ENCODE data around the gene FHAD1.
A peak's percentile ranks its signal among the peaks of the same experiment; 100 is the strongest.

FHAD1 gene

DNA sequence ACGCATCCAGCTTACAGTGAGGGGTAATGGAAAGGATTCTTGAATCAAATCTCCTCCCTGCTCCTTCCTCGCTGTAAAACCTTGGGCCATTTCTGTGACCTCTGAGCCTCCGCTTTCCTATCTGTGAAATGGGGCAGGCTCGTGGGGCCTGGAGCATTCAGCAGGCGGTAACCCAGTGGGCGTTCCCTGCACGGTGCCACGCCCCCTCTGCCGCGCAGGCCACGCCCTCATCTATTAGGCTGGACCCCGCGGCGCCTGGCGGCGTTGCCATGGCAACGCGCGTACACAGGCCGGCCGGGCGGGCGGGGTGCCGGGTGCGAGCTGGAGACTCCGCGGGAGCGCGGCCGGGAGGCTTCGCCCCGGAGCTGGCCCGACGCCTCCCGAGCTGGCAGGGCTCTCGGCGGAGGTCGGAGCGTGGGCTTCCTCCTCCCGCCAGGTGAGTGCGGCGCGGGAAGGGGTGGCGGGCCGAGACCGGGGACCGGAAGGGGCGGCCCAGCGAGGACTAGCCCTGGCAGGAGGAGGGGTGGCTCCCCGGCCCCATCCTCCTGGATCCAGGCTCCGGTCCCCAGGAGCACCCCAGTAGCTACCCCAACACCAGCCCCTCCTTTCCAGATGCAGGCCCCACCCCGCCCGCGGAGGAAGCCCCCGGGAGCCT is at the start of gene FHAD1:
Gene FHAD1 (plus strand): TSS at position 264 of the 655 bp plus-strand sequence. CDS start 4,562 bp downstream, outside the sequence.
- Mint-ChIP-seq H3K27me3 (ENCODE audit: low read depth) (peaks cover 59% of the 10 kb centered on the region), H3K4me1 (ENCODE audit: low read depth) (peaks cover 31% of the 10 kb centered on the region), H3K9me3 (peaks cover 11% of the 10 kb centered on the region), H3K4me3 (peak within 1 kb of the TSS; percentile 66), H3K36me3 (ENCODE audit: low read depth) (no peaks in the 10 kb centered on the region), H3K27ac (peak within 1 kb of the TSS; percentile 23)
- peak; percentile 27 for DNase-seq (ENCODE audit: low spot score)

GRCh38 chr1:15197591-15198447 is 49.2 kb upstream of the FHAD1 start:
- H3K36me3 Mint-ChIP-seq (ENCODE audit: low read depth), result no peaks in the 10 kb centered on the region
- H3K27ac Mint-ChIP-seq, result no peak overlapping the region
- no peak overlapping the region for H3K4me3 Mint-ChIP-seq
- H3K9me3 Mint-ChIP-seq, result no peaks in the 10 kb centered on the region
- DNase-seq (ENCODE audit: low spot score), result no peak
- H3K27me3 Mint-ChIP-seq (ENCODE audit: low read depth), result no peaks in the 10 kb centered on the region
- H3K4me1 Mint-ChIP-seq (ENCODE audit: low read depth), result no peaks in the 10 kb centered on the region

- Mint-ChIP-seq H3K27me3 (ENCODE audit: low read depth) (no peaks in the 10 kb centered on the region), H3K36me3 (ENCODE audit: low read depth) (no peaks in the 10 kb centered on the region), H3K27ac (no peak overlapping the region), H3K4me1 (ENCODE audit: low read depth) (no peaks in the 10 kb centered on the region), H3K4me3 (no peak overlapping the region), H3K9me3 (no peaks in the 10 kb centered on the region)
- DNase-seq (ENCODE audit: low spot score), result no peak
Observed at GRCh38 chr1:15198684-15199083, 48.3 kb upstream of the FHAD1 start.

DNA sequence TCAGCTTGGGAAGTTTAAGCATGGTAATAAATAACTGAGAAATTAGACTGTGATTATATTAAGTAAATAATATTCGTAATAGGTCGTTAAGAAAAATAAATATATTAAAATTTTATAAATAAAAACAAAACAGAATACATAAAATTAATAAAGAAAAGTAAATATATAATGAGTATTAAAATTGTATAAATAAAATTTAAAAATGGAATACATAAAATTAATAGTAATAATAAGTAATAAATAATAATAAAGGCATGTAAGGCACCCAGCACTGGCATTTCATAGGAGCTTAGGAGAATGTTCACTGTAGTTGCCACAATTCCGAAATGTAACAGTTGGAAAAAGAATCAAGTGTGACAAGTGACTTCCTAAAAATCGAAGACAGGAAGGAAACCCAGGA is 45.8 kb upstream of the FHAD1 start:
- Mint-ChIP-seq H3K27me3 (ENCODE audit: low read depth) (no peaks in the 10 kb centered on the region), H3K36me3 (ENCODE audit: low read depth) (no peaks in the 10 kb centered on the region)

DNA sequence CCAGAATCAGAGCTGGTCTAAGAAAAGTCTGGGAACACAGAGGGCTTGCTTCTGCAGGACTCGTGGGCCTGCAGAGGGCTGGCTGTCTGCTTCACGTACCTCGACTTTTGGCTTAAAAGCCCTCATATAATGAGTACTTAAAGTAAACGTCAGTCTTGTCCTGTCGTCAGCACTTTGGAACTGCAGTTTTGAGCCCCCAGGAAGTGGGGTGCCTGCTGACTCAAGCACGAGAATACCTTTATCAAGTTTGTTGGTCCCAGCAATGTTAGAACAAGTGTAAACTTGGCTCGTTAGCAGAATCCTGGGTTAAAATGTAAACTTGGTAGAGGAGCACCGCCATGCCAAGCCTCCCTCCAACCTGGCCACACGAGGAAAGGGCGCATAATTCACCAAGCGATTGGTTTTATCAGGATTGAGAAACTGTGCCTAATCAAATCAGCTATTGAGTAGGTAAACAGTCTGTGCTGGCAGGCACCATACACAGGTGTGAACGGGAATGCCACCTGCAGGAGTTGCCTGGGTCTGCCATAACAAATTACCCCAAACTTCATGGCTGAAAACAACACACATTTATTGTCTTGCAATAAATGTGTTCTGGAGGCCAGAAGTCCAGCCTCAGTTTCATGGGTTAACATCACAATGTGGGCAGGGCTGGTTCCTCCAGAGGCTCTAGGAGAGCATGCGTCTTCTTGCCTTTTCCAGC is 45.0 kb upstream of the FHAD1 start:
- Mint-ChIP-seq H3K27me3 (ENCODE audit: low read depth) (no peaks in the 10 kb centered on the region), H3K4me1 (ENCODE audit: low read depth) (no peaks in the 10 kb centered on the region), H3K27ac (no peak overlapping the region), H3K36me3 (ENCODE audit: low read depth) (no peaks in the 10 kb centered on the region), H3K4me3 (no peak overlapping the region), H3K9me3 (no peaks in the 10 kb centered on the region)
- DNase-seq (ENCODE audit: low spot score), result no peak

More for the DNA sequence above, 45.8 kb upstream of the FHAD1 start:
- H3K9me3 Mint-ChIP-seq, result no peaks in the 10 kb centered on the region
- H3K4me3 Mint-ChIP-seq, result no peak overlapping the region
- DNase-seq (ENCODE audit: low spot score), result no peak
- H3K4me1 Mint-ChIP-seq (ENCODE audit: low read depth), result no peaks in the 10 kb centered on the region
- no peak overlapping the region for H3K27ac Mint-ChIP-seq

GRCh38 chr1:15204931-15205330 is 42.1 kb upstream of the FHAD1 start:
- no peak overlapping the region for H3K27ac Mint-ChIP-seq
- peaks cover 3% of the 10 kb centered on the region for H3K27me3 Mint-ChIP-seq (ENCODE audit: low read depth)
- H3K4me3 Mint-ChIP-seq, result no peak overlapping the region

DNA sequence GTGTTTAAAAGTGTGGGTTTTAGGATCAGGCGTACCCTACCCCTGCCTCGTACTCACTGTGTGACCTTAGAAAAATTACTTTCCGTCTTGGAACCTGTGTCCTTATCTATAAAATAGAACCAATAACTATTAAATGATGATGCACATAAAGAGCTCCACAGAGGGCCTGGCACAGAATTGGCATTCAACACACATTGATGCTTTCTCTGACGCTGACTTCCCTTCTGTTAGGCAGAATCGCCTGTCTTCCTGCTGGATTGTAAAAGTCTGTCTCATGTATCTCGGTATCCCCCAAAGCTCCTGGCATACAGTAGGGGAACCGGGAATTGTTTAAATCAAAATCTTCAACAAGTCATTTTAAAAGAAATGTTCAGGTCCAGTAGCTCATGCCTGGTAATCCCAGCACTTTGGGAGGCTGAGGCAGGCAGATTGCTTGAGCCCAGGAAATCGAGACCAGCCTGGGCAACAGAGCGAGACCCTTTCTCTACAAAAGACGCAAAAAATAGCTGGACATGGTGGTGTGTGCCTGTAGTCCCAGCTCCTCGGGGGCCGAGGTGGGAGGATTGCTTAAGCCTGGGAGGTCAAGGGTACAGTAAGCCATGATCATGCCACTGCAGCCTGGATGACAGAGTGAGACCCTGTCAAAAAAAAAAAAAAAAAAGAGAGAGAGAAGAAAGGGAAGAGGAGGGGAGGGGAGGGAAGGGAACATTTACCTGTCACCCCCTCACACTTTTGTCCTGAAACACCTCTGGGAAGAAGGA is 41.3 kb upstream of the FHAD1 start:
- H3K9me3 Mint-ChIP-seq, result no peaks in the 10 kb centered on the region
- no peaks in the 10 kb centered on the region for H3K36me3 Mint-ChIP-seq (ENCODE audit: low read depth)
- peaks cover 3% of the 10 kb centered on the region for H3K27me3 Mint-ChIP-seq (ENCODE audit: low read depth)
- no peak overlapping the region for H3K27ac Mint-ChIP-seq
- no peak overlapping the region for H3K4me3 Mint-ChIP-seq
- no peaks in the 10 kb centered on the region for H3K4me1 Mint-ChIP-seq (ENCODE audit: low read depth)
- no peak for DNase-seq (ENCODE audit: low spot score)

More at GRCh38 chr1:15204931-15205330, 42.1 kb upstream of the FHAD1 start:
- Mint-ChIP-seq H3K36me3 (ENCODE audit: low read depth) (no peaks in the 10 kb centered on the region), H3K9me3 (no peaks in the 10 kb centered on the region), H3K4me1 (ENCODE audit: low read depth) (no peaks in the 10 kb centered on the region)
- DNase-seq (ENCODE audit: low spot score), result no peak

- Mint-ChIP-seq H3K27ac (no peak overlapping the region), H3K36me3 (ENCODE audit: low read depth) (no peaks in the 10 kb centered on the region), H3K27me3 (ENCODE audit: low read depth) (peaks cover 7% of the 10 kb centered on the region), H3K4me1 (ENCODE audit: low read depth) (no peaks in the 10 kb centered on the region), H3K9me3 (no peaks in the 10 kb centered on the region), H3K4me3 (no peak overlapping the region)
- DNase-seq (ENCODE audit: low spot score), result no peak
Observed at GRCh38 chr1:15206418-15207030, 40.5 kb upstream of the FHAD1 start.

GRCh38 chr1:15207031-15207828 is 39.8 kb upstream of the FHAD1 start:
- Mint-ChIP-seq H3K27me3 (ENCODE audit: low read depth) (peaks cover 8% of the 10 kb centered on the region), H3K9me3 (no peaks in the 10 kb centered on the region), H3K36me3 (ENCODE audit: low read depth) (no peaks in the 10 kb centered on the region), H3K4me3 (no peak overlapping the region), H3K4me1 (ENCODE audit: low read depth) (no peaks in the 10 kb centered on the region), H3K27ac (no peak overlapping the region)
- DNase-seq (ENCODE audit: low spot score), result no peak

- H3K4me3 Mint-ChIP-seq, result no peak overlapping the region
- H3K9me3 Mint-ChIP-seq, result no peaks in the 10 kb centered on the region
- no peaks in the 10 kb centered on the region for H3K4me1 Mint-ChIP-seq (ENCODE audit: low read depth)
- H3K27me3 Mint-ChIP-seq (ENCODE audit: low read depth), result peaks cover 12% of the 10 kb centered on the region
- H3K36me3 Mint-ChIP-seq (ENCODE audit: low read depth), result no peaks in the 10 kb centered on the region
- no peak for DNase-seq (ENCODE audit: low spot score)
- H3K27ac Mint-ChIP-seq, result no peak overlapping the region
Observed at GRCh38 chr1:15207829-15208429, 39.1 kb upstream of the FHAD1 start.

DNA sequence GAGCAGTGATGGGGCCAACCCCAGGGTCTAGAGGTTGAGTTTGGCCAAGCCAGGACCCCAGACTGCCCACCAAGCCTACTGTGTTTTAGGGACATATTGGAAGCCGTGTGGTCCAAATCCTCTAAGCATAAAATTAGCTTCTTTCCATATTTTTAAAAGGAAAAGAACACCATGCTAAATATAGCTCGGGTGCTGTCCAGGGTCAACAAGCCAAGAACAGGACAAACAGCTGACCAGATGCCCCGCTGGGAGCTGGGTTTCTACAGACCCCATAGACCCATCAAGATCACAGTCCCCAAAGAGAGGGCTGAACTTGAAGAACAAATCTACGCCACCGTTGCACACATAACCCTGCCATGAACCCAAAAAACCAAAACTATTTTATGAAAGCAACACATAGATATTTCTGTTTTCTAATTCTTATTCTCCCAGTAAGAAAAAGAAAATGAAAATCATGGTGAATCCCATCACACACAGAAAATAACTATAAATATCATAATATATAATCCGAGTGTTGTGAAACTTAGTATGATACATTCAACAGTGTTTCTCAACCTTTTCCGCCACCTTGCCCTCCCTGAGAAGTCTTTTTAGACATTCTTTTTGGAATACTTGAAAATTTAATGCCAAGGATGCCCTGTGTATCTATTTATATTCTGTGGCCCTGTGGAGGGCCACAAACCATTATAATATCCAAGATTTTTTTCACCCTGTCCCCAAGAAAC is 36.2 kb upstream of the FHAD1 start:
- no peak for DNase-seq (ENCODE audit: low spot score)
- H3K4me1 Mint-ChIP-seq (ENCODE audit: low read depth), result no peaks in the 10 kb centered on the region
- no peaks in the 10 kb centered on the region for H3K36me3 Mint-ChIP-seq (ENCODE audit: low read depth)
- H3K27ac Mint-ChIP-seq, result no peak overlapping the region
- H3K9me3 Mint-ChIP-seq, result no peaks in the 10 kb centered on the region
- H3K4me3 Mint-ChIP-seq, result no peak overlapping the region
- peaks cover 18% of the 10 kb centered on the region for H3K27me3 Mint-ChIP-seq (ENCODE audit: low read depth)

- Mint-ChIP-seq H3K9me3 (no peaks in the 10 kb centered on the region), H3K4me3 (no peak overlapping the region), H3K4me1 (ENCODE audit: low read depth) (no peaks in the 10 kb centered on the region)
Observed at GRCh38 chr1:15211424-15211823, 35.6 kb upstream of the FHAD1 start.

More at GRCh38 chr1:15211424-15211823, 35.6 kb upstream of the FHAD1 start:
- Mint-ChIP-seq H3K27me3 (ENCODE audit: low read depth) (peaks cover 20% of the 10 kb centered on the region), H3K27ac (no peak overlapping the region), H3K36me3 (ENCODE audit: low read depth) (no peaks in the 10 kb centered on the region)
- DNase-seq (ENCODE audit: low spot score), result no peak

Measured in T-helper 2 cell treated with Interferon-gamma antibody and Interleukin-4, amounts not matched to agents 5 μg/mL and 100 μg/mL, for 36 hours (primary cell).